Endodermal cell (in vitro differentiated cells): ENCODE results near the gene PLB1. TPM values are rescaled to one million over a fixed set of nuclear protein-coding genes. Genes with fewer than 3 reads are reported as not detected.

Experiments
- DNase-seq: peaks from one replicate; pipeline ENCODE4 v3.0.0-alpha.2; 2017
- H3K27ac ChIP-seq: 2 replicates; pipeline ENCODE4 v1.5.1; 2013; ENCODE audit warnings: mild to moderate bottlenecking, low read depth, low read length, moderate library complexity
- H3K27me3 ChIP-seq: 2 replicates; pipeline ENCODE4 v1.6.1; 2013; ENCODE audit warnings: mild to moderate bottlenecking, low read length, moderate library complexity; ENCODE audit not compliant: insufficient read depth, control insufficient read depth, poor library complexity, severe bottlenecking
- H3K36me3 ChIP-seq: 2 replicates; pipeline ENCODE4 v1.7.0; 2013; ENCODE audit warnings: mild to moderate bottlenecking, low read length, moderate library complexity; ENCODE audit not compliant: control insufficient read depth, insufficient read depth
- H3K4me1 ChIP-seq: one replicate; pipeline ENCODE4 v1.7.0; 2013; ENCODE audit warnings: low read length; ENCODE audit not compliant: control insufficient read depth, insufficient read depth
- H3K4me3 ChIP-seq: 2 replicates; pipeline ENCODE4 v1.5.1; 2013; ENCODE audit warnings: mild to moderate bottlenecking, low read length, moderate library complexity
- H3K9ac ChIP-seq: 2 replicates; pipeline ENCODE4 v1.6.1; 2013; ENCODE audit warnings: mild to moderate bottlenecking, low read length, moderate library complexity; ENCODE audit not compliant: poor library complexity, severe bottlenecking; ENCODE audit errors: extremely low read depth
- H3K9me3 ChIP-seq: 2 replicates; pipeline ENCODE4 v1.6.1; 2013; ENCODE audit warnings: mild to moderate bottlenecking, low read length, moderate library complexity; ENCODE audit not compliant: control insufficient read depth
- H3K27ac Mint-ChIP-seq: 2 replicates; pipeline ENCODE4 v1.8.0; 2020; ENCODE audit warnings: mixed read lengths
- H3K27me3 Mint-ChIP-seq: 2 replicates; pipeline ENCODE4 v1.8.0; 2021; ENCODE audit warnings: mild to moderate bottlenecking, mixed read lengths; ENCODE audit not compliant: insufficient read depth
- H3K36me3 Mint-ChIP-seq: 2 replicates; pipeline ENCODE4 v1.8.0; 2020; ENCODE audit warnings: low read depth, mixed read lengths
- H3K4me1 Mint-ChIP-seq: 2 replicates; pipeline ENCODE4 v1.8.0; 2020; ENCODE audit warnings: mixed read lengths
- H3K4me3 Mint-ChIP-seq: 2 replicates; pipeline ENCODE4 v1.8.0; 2020; ENCODE audit warnings: mild to moderate bottlenecking, moderate library complexity, mixed read lengths
- H3K9me3 Mint-ChIP-seq: 2 replicates; pipeline ENCODE4 v1.8.0; 2020; ENCODE audit warnings: mild to moderate bottlenecking, mixed read lengths
- WGBS, 2 experiments: methylation state at CpG; one replicate each; pipeline versions ENCODE4 v1.1.5 to v1.1.7; 2013; ENCODE audit warnings: missing lambda C conversion rate in 2 of 2, mixed read lengths in 1 of 2; ENCODE audit not compliant: insufficient coverage in 1 of 2, insufficient read length in 1 of 2; 5-methylcytosine and 5-hydroxymethylcytosine counted together
- total RNA-seq, 2 donors: library from RNA; stranded (reverse); fragmentation: NEBNext Ultra II Directional in 1 of 2; extraction: Animal tissue kit (Norgen Biotek cat#: 25700) in 1 of 2; gene quantifications; 2 replicates in 1 of 2; 3 replicates in 1 of 2; pipeline ENCODE4 v1.2.1, GENCODE V29; 2021
- TF ChIP-seq, protein P1 (sequence below): fragments of 200-600 bp; sonication (generic); conservative IDR thresholded peaks from 2 replicates; pipeline ENCODE4 v1.5.0; 2021; ENCODE audit warnings: antibody characterized with exemption, mild to moderate bottlenecking

PLB1 gene
- total RNA-seq, 2 donors from 2014 or later, result 0.35 to 0.38 TPM

DNA sequence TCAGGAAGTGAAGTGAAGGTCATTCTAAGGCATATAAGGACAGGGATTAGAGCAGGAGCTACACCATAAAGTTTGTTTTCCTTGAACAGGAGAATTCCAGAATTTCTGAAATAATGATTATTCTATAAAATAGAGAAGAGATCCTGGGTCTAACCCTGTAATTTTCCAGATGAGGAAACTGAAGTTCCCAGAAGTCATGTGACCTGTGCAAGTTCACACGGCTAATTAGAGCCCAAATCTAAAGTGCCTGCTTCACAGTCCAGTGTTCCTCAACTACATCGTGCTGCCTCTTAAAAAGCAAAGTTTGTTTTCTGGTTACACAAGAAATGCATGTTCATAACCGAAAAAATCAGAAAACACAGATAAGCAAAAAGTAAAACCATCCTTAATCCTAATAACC, 34.9 kb downstream of the PLB1 start:
- no peaks in the 10 kb centered on the region for H3K9me3 Mint-ChIP-seq
- no peak overlapping the region for H3K9ac ChIP-seq
- H3K4me1 Mint-ChIP-seq, result peaks cover 6% of the 10 kb centered on the region
- no peak overlapping the region for H3K27ac ChIP-seq
- TF ChIP-seq, protein P1, sequence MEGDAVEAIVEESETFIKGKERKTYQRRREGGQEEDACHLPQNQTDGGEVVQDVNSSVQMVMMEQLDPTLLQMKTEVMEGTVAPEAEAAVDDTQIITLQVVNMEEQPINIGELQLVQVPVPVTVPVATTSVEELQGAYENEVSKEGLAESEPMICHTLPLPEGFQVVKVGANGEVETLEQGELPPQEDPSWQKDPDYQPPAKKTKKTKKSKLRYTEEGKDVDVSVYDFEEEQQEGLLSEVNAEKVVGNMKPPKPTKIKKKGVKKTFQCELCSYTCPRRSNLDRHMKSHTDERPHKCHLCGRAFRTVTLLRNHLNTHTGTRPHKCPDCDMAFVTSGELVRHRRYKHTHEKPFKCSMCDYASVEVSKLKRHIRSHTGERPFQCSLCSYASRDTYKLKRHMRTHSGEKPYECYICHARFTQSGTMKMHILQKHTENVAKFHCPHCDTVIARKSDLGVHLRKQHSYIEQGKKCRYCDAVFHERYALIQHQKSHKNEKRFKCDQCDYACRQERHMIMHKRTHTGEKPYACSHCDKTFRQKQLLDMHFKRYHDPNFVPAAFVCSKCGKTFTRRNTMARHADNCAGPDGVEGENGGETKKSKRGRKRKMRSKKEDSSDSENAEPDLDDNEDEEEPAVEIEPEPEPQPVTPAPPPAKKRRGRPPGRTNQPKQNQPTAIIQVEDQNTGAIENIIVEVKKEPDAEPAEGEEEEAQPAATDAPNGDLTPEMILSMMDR, result no peak
- H3K27me3 Mint-ChIP-seq, result peaks cover 6% of the 10 kb centered on the region
- no peak for DNase-seq
- H3K4me1 ChIP-seq, result no peaks in the 10 kb centered on the region
- H3K36me3 ChIP-seq, result no peaks in the 10 kb centered on the region
- no peak overlapping the region for H3K27ac Mint-ChIP-seq
- H3K4me3 ChIP-seq, result no peak overlapping the region
- H3K27me3 ChIP-seq, result no peaks in the 10 kb centered on the region
- 81 to 100% methylated on average over 1 to 3 of the region's 3 CpGs for WGBS, 2 experiments
- no peaks in the 10 kb centered on the region for H3K36me3 Mint-ChIP-seq
- no peaks in the 10 kb centered on the region for H3K9me3 ChIP-seq
- no peak overlapping the region for H3K4me3 Mint-ChIP-seq

DNA sequence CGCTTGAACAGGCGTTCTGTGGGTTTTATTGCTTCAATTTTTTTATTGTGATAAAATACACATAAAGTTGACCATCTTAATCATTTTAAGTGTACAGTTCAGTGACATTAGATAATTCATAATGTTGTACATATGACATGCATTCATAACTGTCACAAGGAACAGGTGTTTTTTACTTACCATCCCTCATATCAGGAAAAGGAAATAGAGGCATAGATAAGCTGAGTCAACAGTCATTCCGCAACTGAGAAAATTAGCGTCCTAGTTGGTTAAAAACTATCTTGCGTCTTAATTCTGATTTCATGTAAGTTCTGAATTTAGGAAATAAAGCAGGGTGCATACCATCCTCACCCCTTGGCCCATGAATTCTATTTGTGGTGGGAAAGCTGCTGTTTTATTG, 36.5 kb downstream of the PLB1 start:
- Histone ChIP-seq H3K9me3 (no peaks in the 10 kb centered on the region), H3K4me1 (no peaks in the 10 kb centered on the region), H3K9ac (no peak overlapping the region), H3K27ac (no peak overlapping the region), H3K27me3 (no peaks in the 10 kb centered on the region), H3K36me3 (no peaks in the 10 kb centered on the region), H3K4me3 (no peak overlapping the region)
- Mint-ChIP-seq H3K9me3 (no peaks in the 10 kb centered on the region), H3K36me3 (no peaks in the 10 kb centered on the region), H3K4me1 (peaks cover 4% of the 10 kb centered on the region), H3K27me3 (peaks cover 6% of the 10 kb centered on the region), H3K27ac (no peak overlapping the region), H3K4me3 (no peak overlapping the region)
- TF ChIP-seq, protein P1, result no peak
- 93 to 94% methylated on average over 3 to 5 of the region's 5 CpGs for WGBS, 2 experiments
- no peak for DNase-seq

DNA sequence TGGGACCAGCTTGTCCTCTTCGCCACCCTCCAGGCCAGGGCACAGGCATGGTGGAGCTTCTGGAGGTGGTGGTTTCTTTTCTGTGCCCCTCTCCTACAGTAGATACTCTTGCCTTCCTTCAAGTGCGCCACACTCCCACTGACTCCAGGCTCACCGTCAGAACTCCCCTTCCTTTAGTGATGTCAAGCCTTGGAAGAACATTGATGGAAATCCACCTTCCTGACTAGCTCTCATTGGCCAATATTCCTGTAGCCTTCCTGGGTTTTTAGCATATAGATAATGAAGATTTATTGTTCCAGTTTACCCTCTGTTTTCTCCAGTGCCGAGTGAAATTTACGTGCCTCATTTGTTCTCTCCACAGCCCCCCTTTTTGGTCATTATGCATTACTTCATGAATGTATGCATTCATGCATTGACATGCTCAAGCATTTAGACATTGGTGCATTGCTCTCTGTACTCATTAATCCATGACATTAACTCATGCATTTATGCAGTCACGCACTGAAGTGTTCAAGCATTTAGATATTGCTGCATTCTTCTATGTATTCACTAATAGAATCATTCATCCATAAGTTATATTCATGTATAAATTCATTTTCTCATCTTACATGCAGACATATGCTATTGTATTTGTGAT, 37.3 kb downstream of the PLB1 start:
- Mint-ChIP-seq H3K4me1 (peaks cover 2% of the 10 kb centered on the region), H3K4me3 (no peak overlapping the region), H3K27me3 (peaks cover 6% of the 10 kb centered on the region), H3K27ac (no peak overlapping the region), H3K9me3 (no peaks in the 10 kb centered on the region), H3K36me3 (no peaks in the 10 kb centered on the region)
- H3K27me3 ChIP-seq, result no peaks in the 10 kb centered on the region
- no peak for DNase-seq
- no peaks in the 10 kb centered on the region for H3K36me3 ChIP-seq
- H3K27ac ChIP-seq, result no peak overlapping the region
- H3K4me3 ChIP-seq, result no peak overlapping the region
- H3K9me3 ChIP-seq, result no peaks in the 10 kb centered on the region
- H3K4me1 ChIP-seq, result no peaks in the 10 kb centered on the region
- TF ChIP-seq, protein P1, result no peak
- no peak overlapping the region for H3K9ac ChIP-seq
- WGBS, 2 experiments, result 91 to 93% methylated on average over 2 to 6 of the region's 6 CpGs
